HPDE6-E6E7 (cell line): ENCODE measurements around the gene FAM53C.
"Not testable (repeated sequence)": the region's sequence is repeated elsewhere in the genome, so short reads cannot be mapped to it uniquely, and the experiment has no call there.

Source experiments
- DNase-seq: peaks from one replicate; pipeline ENCODE4 v3.0.0; 2011; ENCODE audit warnings: missing footprints; ENCODE audit errors: extremely low spot score

FAM53C gene

DNA sequence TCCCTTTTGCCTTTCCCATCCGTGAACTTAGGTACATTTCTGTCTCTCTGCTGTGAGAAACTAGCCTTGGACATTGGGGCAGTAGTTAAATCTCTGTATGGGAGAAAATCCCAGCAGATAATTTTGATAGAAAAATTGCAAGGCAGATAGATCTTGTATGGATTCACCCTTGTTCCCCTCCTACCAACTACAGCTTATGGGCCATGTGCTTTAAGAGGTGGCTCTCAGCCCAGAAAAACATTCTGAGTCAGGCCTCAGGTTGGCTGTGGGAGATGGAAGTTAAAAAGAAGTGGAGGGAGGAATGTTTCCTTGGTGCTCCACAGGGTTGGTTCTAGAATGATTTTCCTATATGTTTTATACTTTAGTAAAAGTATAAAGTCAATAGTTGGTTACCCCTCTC lies 13.0 kb downstream of the FAM53C start:
- no peak for DNase-seq

DNA sequence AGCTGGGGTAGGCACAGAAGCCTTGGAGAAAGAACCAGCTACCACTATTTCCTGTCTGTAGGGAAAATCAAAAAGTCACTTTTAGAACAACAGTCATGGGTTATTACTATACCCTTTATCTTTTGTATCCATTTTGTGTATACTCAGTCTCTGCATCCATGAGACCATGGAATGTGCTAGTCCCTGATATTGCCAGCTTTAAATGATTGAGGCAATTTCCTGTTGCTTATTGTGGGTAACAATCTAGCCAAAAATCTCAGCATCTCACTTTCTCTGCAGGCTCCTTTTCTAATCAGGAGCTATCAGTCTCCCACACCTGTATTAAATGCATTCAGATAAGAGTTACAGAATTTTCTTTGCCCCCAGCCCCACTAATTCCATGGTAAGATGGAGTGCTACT lies 13.5 kb downstream of the FAM53C start:
- no peak for DNase-seq

DNA sequence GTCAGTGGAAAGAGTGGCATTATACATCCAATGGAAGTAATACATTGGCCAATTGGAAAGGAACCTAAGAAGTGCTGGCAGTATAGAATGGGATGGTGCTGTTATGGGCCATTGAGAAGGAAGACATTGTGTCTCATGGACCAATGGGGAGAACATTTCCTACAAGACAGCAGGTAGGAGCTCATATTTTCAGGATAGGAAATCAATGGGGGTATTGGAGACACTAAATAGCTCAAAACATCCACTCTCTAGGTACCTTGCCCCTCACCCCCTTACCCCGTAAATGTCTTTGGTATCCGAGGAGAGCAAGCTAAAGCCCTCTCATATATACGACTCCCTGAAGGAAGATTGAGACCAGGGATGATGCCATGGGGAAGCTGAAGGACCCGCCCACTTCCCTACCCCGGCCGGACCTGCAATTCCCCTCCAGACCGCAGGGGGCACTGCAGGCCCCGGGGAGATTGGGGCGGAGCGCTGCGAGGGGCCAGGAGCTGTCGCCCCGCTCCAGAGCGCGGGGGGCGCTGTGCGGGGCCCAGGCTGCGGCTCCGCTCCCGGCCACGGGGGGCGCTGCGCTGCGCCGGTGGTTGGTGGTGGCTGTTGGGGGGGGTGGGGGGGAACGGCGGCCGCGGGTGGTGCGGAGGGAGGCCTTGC lies 14.1 kb downstream of the FAM53C start, which contains the start of gene KDM3B:
Gene KDM3B, plus strand, starts transcription at position 615 of the 651 bp plus-strand sequence. CDS start 111 bp downstream, outside the sequence.
- DNase-seq: peak; percentile 84

DNA sequence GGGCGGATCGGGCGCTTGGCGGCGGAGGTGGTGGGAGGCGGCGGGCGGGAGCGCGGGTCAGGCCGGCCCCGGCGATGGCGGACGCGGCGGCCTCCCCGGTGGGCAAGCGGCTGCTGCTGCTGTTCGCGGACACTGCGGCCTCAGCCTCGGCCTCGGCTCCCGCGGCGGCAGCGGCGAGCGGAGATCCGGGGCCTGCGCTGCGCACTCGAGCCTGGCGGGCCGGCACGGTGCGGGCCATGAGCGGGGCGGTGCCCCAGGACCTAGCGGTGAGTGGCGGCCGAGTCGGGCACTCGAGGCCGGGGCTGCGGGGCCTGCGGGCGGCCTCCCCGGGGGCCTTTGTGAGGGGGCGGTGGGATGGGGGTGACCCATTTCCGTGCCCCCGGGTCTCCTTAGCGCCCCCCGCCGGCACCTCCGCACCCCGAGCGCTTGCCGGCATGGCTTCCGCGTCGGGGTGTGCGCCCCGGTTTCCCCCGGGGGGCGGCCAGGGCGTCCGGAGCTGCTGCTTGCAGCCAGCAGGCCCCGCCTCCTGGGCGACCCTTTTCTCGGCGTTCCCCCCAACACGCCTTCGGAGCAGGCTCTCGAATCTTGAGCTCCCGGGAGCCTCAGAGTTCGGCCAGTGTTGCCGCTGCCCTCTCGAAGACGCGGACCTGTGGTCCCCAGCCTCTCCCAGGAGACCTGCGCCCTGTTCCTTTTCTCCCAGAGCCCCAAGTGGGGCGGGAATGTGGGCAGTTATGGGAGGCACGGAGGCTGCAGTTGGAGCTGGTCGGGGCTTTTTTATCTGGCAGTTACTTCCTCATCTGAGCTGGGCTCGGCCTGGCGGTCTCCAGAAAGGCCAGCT lies 14.9 kb downstream of the FAM53C start:
- peak; percentile 35 for DNase-seq

- DNase-seq: no peak
Measured at GRCh38 chr5:138353560-138354080, 15.6 kb downstream of the FAM53C start.

GRCh38 chr5:138354387-138354786 lies 16.3 kb downstream of the FAM53C start:
- DNase-seq: no peak

- DNase-seq: peak; percentile 59
Measured at GRCh38 chr5:138354926-138355378, 16.9 kb downstream of the FAM53C start.

DNA sequence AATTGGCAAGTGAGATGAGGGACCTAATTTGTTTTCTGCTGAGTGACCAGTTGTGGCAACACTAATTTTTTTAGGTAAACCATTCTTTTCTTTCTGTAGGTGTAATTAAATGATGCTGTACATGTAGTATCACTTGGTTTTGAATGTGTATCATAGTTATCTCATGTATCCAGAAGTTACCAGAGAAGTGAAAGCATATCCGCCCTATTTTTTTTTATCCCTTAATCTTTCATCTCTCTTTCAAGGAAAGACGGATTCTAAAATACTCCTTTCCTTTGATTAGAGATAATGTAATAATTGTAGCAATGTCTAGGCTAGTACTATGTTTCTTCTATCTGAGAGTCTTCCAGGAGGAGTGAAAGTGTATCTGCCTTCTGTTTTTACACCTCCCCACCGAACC lies 21.6 kb downstream of the FAM53C start:
- DNase-seq: no peak

- no peak for DNase-seq
Measured at GRCh38 chr5:138360941-138361452, 22.9 kb downstream of the FAM53C start.

DNA sequence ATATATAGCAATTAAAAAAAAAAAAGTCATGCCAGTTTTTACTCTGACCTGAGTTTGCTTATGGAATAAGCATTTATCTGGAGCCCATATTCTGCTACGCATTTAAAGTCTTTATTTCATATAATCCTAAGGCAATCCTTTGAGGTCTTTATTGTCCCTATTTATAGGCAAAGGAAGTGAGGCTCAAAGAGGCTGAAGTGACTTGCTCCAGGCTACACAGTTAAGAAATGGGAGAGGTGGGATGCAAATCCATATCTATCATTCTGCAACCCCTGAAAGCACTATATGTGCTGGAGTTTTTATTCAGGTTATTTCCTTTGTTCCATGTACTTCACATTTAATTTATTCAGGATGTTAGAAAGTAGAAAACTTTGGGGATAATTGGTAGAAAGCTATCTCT lies 26.5 kb downstream of the FAM53C start:
- no peak for DNase-seq

DNA sequence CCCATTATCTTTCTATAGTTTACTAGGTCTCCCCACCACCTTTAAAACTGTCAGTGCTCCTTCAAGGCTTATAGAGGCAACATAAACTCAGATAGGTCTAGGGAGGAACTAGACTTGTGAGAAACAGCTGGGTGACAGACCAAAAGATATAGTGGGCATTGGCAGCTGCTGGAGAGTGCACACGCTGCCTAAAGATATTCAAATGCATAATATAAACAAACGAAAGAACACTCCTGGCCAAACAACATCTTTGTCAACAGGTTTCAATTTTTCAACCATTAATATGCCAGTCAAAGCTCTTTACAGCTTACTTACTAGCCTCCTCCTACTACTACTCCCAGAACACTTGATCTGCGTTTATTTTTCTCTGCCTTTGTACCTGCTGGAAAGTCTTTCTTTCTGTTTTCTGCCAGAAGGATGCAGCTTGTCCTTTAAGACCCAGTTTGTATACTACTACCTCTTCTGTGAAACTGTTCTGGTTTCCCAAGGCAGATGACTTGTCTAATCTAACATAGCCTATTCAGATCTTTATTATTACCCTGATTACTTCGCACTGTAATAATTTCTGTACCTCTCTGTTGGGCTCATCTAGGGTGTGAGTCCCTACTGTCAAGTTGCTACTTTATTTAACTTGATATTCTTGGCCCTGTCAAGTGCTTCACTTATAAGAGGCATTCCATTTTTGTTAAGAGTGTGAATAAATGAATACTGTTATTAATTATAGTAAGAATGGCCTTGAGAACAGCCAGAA lies 28.7 kb downstream of the FAM53C start:
- no peak for DNase-seq

GRCh38 chr5:138369261-138369660 lies 31.2 kb downstream of the FAM53C start:
- no peak for DNase-seq

DNA sequence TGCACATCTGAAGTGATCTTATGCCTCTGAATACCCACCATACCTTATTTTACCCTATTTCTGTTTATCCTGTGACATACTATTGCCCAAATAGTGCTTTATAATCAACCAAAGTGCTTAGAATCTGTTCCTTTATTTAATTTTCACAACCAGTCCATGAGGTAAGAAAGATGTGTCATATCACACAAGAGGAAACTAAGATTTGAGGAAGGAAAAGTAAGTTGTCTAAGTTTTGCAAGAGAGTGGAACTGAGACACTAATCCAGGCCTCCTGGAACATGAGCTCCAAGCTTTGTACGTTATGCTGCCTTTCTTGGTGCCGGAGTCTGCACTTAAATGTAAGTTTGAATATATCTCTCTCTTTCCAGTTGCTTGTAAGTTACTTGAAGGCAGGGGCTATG lies 31.6 kb downstream of the FAM53C start:
- DNase-seq: no peak

DNA sequence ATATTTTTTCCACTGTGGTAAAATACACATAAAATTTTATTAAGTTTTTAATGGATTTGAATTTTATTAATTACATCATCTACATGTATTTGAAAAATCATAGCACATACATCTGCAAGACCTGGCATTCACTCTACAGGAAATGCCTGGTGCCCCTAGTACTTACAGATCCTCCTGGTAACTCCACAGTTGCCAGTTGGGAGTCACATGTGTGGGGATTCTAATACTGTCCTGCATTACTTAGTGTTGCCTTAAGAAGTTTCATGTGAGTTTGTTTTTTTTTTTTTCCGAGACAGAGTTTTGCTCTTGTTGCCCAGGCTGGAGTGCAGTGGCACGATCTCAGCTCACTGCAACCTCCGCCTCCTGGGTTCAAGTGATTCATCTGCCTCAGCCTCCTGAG lies 32.5 kb downstream of the FAM53C start:
- DNase-seq: no peak

GRCh38 chr5:138371454-138371853 lies 33.4 kb downstream of the FAM53C start:
- DNase-seq: no peak

GRCh38 chr5:138372225-138372624 lies 34.2 kb downstream of the FAM53C start:
- DNase-seq: no peak

GRCh38 chr5:138372653-138373052 lies 34.6 kb downstream of the FAM53C start:
- DNase-seq: no peak

- DNase-seq: no peak
Measured at GRCh38 chr5:138382347-138382746, 44.3 kb downstream of the FAM53C start.

GRCh38 chr5:138385660-138386059 lies 47.6 kb downstream of the FAM53C start:
- no peak for DNase-seq

DNA sequence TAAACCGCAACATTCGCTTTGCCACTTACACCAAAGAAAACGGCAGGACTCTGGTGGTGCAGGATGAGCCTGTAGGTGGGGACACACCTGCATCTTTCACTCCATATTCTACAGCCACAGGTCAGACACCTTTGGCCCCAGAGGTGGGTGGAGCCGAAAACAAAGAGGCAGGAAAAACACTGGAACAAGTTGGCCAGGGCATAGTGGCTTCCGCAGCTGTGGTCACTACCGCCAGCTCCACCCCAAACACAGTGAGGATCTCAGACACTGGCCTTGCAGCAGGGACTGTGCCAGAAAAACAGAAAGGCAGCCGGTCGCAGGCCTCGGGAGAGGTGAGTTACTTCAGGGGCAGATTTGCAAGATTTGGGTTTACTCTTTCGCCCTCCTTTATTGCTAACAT lies 48.2 kb downstream of the FAM53C start:
- no peak for DNase-seq

DNA sequence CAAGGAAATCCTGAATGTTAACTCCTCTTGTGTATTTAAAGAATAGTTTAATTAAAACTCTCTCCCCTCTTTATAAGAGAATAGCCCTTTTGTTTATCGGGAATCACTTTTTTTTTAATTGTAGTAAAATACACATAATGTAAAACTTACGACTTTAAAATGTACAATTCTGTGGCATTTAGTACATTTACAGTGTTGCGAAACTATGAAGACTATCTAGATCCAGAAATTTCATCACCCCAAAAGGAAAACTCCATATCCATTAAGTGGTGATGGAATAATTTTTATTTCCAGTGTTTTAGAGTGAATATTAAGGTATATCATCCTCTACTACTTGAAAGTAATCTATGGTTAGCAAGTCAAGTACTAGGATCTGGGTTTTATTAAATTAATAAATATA lies 51.3 kb downstream of the FAM53C start:
- no peak for DNase-seq

GRCh38 chr5:138389911-138390310 lies 51.8 kb downstream of the FAM53C start:
- DNase-seq: not testable (repeated sequence)
